Neural progenitor cell (in vitro differentiated cells): Measurements from ENCODE around the gene USF2. TPM values are rescaled to one million over a fixed set of nuclear protein-coding genes. Genes with fewer than 3 reads are reported as not detected.

Experiments
- DNase-seq: peaks from one replicate; pipeline ENCODE4 v3.0.0-alpha.2; 2016; ENCODE audit warnings: low spot score
- H2AFZ ChIP-seq: fragments of 200-600 bp; sonication (generic); replicated peaks from 2 replicates; pipeline ENCODE4 v1.6.1; 2016; ENCODE audit warnings: antibody characterized with exemption
- H3F3A ChIP-seq: fragments of 200-600 bp; sonication (generic); 2 replicates; pipeline ENCODE4 v1.6.1; 2016; ENCODE audit warnings: antibody characterized with exemption, low read depth
- H3K27ac ChIP-seq: fragments of 200-600 bp; sonication (generic); 2 replicates; pipeline ENCODE4 v1.5.1; 2016; ENCODE audit warnings: mild to moderate bottlenecking
- H3K27me3 ChIP-seq: fragments of 200-600 bp; sonication (generic); 2 replicates; pipeline ENCODE4 v1.6.1; 2016; ENCODE audit warnings: mild to moderate bottlenecking, moderate library complexity
- H3K36me3 ChIP-seq: fragments of 200-600 bp; sonication (generic); 2 replicates; pipeline ENCODE4 v1.5.1; 2016
- H3K4me1 ChIP-seq: fragments of 200-600 bp; sonication (generic); 2 replicates; pipeline ENCODE4 v1.6.1; 2016; ENCODE audit warnings: mixed run types
- H3K4me2 ChIP-seq: fragments of 200-600 bp; sonication (generic); 2 replicates; pipeline ENCODE4 v1.6.1; 2016
- H3K4me3 ChIP-seq: fragments of 200-600 bp; sonication (generic); 2 replicates; pipeline ENCODE4 v1.5.1; 2016
- H3K79me2 ChIP-seq: fragments of 200-600 bp; sonication (generic); 2 replicates; pipeline ENCODE4 v1.6.1; 2016; ENCODE audit warnings: low read depth
- H3K9ac ChIP-seq: fragments of 200-600 bp; sonication (generic); 2 replicates; pipeline ENCODE4 v1.6.1; 2016
- H3K9me3 ChIP-seq: fragments of 200-600 bp; sonication (generic); 2 replicates; pipeline ENCODE4 v1.5.1; 2016; ENCODE audit warnings: low read depth
- H4K20me1 ChIP-seq: fragments of 200-600 bp; sonication (generic); 2 replicates; pipeline ENCODE4 v1.6.1; 2016; ENCODE audit warnings: low read depth
- H3K27ac Mint-ChIP-seq: 3 replicates; pipeline ENCODE4 v1.8.0; 2021; ENCODE audit warnings: mixed read lengths
- H3K27me3 Mint-ChIP-seq: 2 replicates; pipeline ENCODE4 v1.8.0; 2022; ENCODE audit warnings: low read depth, mild to moderate bottlenecking, inconsistent platforms, moderate library complexity, mixed read lengths; ENCODE audit not compliant: insufficient read depth
- H3K36me3 Mint-ChIP-seq: 3 replicates; pipeline ENCODE4 v1.8.0; 2021; ENCODE audit warnings: mixed read lengths
- H3K4me1 Mint-ChIP-seq: 3 replicates; pipeline ENCODE4 v1.8.0; 2021; ENCODE audit warnings: mixed read lengths
- H3K4me3 Mint-ChIP-seq: 3 replicates; pipeline ENCODE4 v1.8.0; 2021; ENCODE audit warnings: mild to moderate bottlenecking, moderate library complexity, mixed read lengths
- H3K9me3 Mint-ChIP-seq: 3 replicates; pipeline ENCODE4 v1.8.0; 2020; ENCODE audit warnings: mixed read lengths
- CTCF ChIP-seq: fragments of 200-600 bp; sonication (generic); IDR thresholded peaks from 2 replicates; pipeline ENCODE4 v1.5.1; 2017; ENCODE audit warnings: antibody characterized with exemption, mild to moderate bottlenecking
- EZH2 ChIP-seq: fragments of 200-600 bp; sonication (generic); IDR thresholded peaks from 2 replicates; pipeline ENCODE4 v1.6.1; 2017; ENCODE audit warnings: antibody characterized with exemption, mild to moderate bottlenecking, moderate library complexity
- EZH2phosphoT487 ChIP-seq: fragments of 200-600 bp; sonication (generic); IDR thresholded peaks from 2 replicates; pipeline ENCODE4 v1.6.1; 2017; ENCODE audit warnings: antibody characterized with exemption
- total RNA-seq: library from RNA; depleted of rRNA; stranded (reverse); fragments of >200 nt; gene quantifications from 2 replicates; pipeline ENCODE4 v1.2.3, GENCODE V29; 2015; ENCODE audit warnings: low replicate concordance

Gene USF2
- total RNA-seq, 1 donor from 2014 or later = 46.8 TPM

- H3K9ac ChIP-seq = no peak overlapping the region
- Mint-ChIP-seq H3K27ac (peak overlapping the region; percentile 2), H3K36me3 (peaks cover 27% of the 10 kb centered on the region), H3K4me3 (no peak overlapping the region), H3K27me3 (peaks cover 6% of the 10 kb centered on the region), H3K4me1 (peaks cover 11% of the 10 kb centered on the region), H3K9me3 (no peaks in the 10 kb centered on the region)
- DNase-seq = no peak
- H4K20me1 ChIP-seq = peaks cover 26% of the 10 kb centered on the region
- H3K4me1 ChIP-seq = no peaks in the 10 kb centered on the region
- no peak overlapping the region for H3K4me2 ChIP-seq
- TF ChIP-seq EZH2 (no peak), EZH2phosphoT487 (no peak), CTCF (no peak)
- no peaks in the 10 kb centered on the region for H3K27me3 ChIP-seq
- peaks cover 5% of the 10 kb centered on the region for H3K36me3 ChIP-seq
- peaks cover 23% of the 10 kb centered on the region for H3K79me2 ChIP-seq
- H3K4me3 ChIP-seq = no peak overlapping the region
- H2AFZ ChIP-seq = no peak overlapping the region
- no peaks in the 10 kb centered on the region for H3K9me3 ChIP-seq
- peaks cover 14% of the 10 kb centered on the region for H3F3A ChIP-seq
- no peak overlapping the region for H3K27ac ChIP-seq
These were observed 3.5 kb downstream of the USF2 start for GRCh38 chr19:35272122-35272719.

DNA sequence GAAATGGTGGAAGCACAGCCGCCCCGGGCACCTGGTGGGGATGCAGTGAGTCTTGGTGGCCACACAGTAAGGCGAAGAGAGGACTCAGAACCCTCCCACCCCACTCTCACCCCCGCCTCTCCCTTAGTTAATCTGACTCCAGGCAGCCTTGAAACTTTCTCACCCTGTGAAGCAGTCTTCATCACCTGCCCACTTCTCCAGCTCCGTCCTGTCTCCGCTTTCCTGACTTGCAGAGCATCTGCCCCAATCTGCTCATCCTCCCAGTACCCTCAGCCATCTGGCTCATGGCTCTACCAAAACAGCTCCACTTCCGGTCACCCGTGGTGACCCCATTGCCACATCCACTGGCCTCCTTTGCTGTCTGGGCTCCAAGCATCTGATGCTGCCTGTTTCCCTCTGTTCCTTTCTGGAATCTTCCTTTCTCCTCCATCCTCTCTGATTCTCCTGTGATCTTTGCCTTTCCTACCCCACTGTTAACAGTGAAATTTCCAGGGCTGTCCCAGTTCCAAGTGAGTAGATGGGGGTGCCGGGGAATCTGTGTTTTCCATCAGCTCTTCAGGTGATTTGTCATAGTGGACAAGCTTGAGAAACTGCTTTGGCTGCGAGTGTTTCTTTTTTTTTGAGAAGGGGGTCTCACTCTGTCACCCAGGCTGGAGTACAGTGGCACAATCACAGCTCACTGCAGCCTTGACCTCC lies 4.3 kb downstream of the USF2 start:
- peaks cover 7% of the 10 kb centered on the region for H3F3A ChIP-seq
- Mint-ChIP-seq H3K4me1 (peaks cover 9% of the 10 kb centered on the region), H3K9me3 (no peaks in the 10 kb centered on the region), H3K27me3 (peaks cover 7% of the 10 kb centered on the region), H3K27ac (peak overlapping the region; percentile 90), H3K36me3 (peaks cover 27% of the 10 kb centered on the region), H3K4me3 (peak overlapping the region; percentile 63)
- no peak overlapping the region for H3K9ac ChIP-seq
- no peaks in the 10 kb centered on the region for H3K9me3 ChIP-seq
- H3K4me2 ChIP-seq = no peak overlapping the region
- TF ChIP-seq EZH2 (no peak), CTCF (no peak), EZH2phosphoT487 (no peak)
- H3K36me3 ChIP-seq = peaks cover 5% of the 10 kb centered on the region
- peaks cover 24% of the 10 kb centered on the region for H4K20me1 ChIP-seq
- H3K79me2 ChIP-seq = peaks cover 20% of the 10 kb centered on the region
- DNase-seq = no peak
- no peak overlapping the region for H2AFZ ChIP-seq
- H3K27ac ChIP-seq = no peak overlapping the region
- no peak overlapping the region for H3K4me3 ChIP-seq
- no peaks in the 10 kb centered on the region for H3K27me3 ChIP-seq
- H3K4me1 ChIP-seq = no peaks in the 10 kb centered on the region

- no peak for DNase-seq
- H3K27me3 Mint-ChIP-seq = peaks cover 7% of the 10 kb centered on the region
- Histone ChIP-seq H3K79me2 (peaks cover 20% of the 10 kb centered on the region), H3K27me3 (no peaks in the 10 kb centered on the region), H3K36me3 (peaks cover 5% of the 10 kb centered on the region), H2AFZ (no peak overlapping the region), H4K20me1 (peaks cover 24% of the 10 kb centered on the region), H3K4me1 (no peaks in the 10 kb centered on the region), H3K9me3 (no peaks in the 10 kb centered on the region), H3K9ac (no peak overlapping the region), H3K4me2 (no peak overlapping the region), H3F3A (peaks cover 7% of the 10 kb centered on the region), H3K27ac (no peak overlapping the region), H3K4me3 (no peak overlapping the region)
- H3K4me3 Mint-ChIP-seq = no peak overlapping the region
- peaks cover 27% of the 10 kb centered on the region for H3K36me3 Mint-ChIP-seq
- no peaks in the 10 kb centered on the region for H3K9me3 Mint-ChIP-seq
- H3K27ac Mint-ChIP-seq = no peak overlapping the region
- peaks cover 9% of the 10 kb centered on the region for H3K4me1 Mint-ChIP-seq
- TF ChIP-seq EZH2phosphoT487 (no peak), EZH2 (no peak), CTCF (no peak)
These were observed 5.0 kb downstream of the USF2 start for GRCh38 chr19:35273686-35274259.
